ENCODE results near the gene YIF1B.

The YIF1B gene

GRCh38 chr19:38270587-38271167 is 45.1 kb downstream of the YIF1B start:
- no peak for TF ChIP-seq CTCF (conservative IDR thresholded peaks at IDR 0.05)
- peak overlapping the region; percentile 74 for H3K27ac ChIP-seq

GRCh38 chr19:38268539-38268938 is 47.2 kb downstream of the YIF1B start:
- peak overlapping the region; percentile 98 for H3K27ac ChIP-seq
- TF ChIP-seq CTCF (conservative IDR thresholded peaks at IDR 0.05): no peak

GRCh38 chr19:38267761-38268483 is 47.8 kb downstream of the YIF1B start:
- H3K27ac ChIP-seq: peak overlapping the region; percentile 98
- TF ChIP-seq CTCF (conservative IDR thresholded peaks at IDR 0.05): no peak

- H3K27ac ChIP-seq: peak overlapping the region; percentile 98
- no peak for TF ChIP-seq CTCF (conservative IDR thresholded peaks at IDR 0.05)
Measured at GRCh38 chr19:38266981-38267597, 48.7 kb downstream of the YIF1B start.

- no peak for TF ChIP-seq CTCF (conservative IDR thresholded peaks at IDR 0.05)
- H3K27ac ChIP-seq: peak overlapping the region; percentile 98
Measured at GRCh38 chr19:38265921-38266429, 49.8 kb downstream of the YIF1B start.

GRCh38 chr19:38265213-38265861 is 50.4 kb downstream of the YIF1B start:
- peak overlapping the region; percentile 98 for H3K27ac ChIP-seq

More at GRCh38 chr19:38265213-38265861, 50.4 kb downstream of the YIF1B start:
- TF ChIP-seq CTCF (conservative IDR thresholded peaks at IDR 0.05): no peak

Measured in VCaP (cell line).